Skeletal muscle cell (primary cell): ENCODE measurements around the gene RECK.
"Not testable (repeated sequence)": the region's sequence is repeated elsewhere in the genome, so short reads cannot be mapped to it uniquely, and the experiment has no call there.

Experiments used
- DNase-seq: peaks from one replicate; pipeline ENCODE4 v3.0.0-alpha.2; 2010; ENCODE audit warnings: low read depth
- H3K4me3 ChIP-seq: 2 replicates; pipeline ENCODE4 v1.5.1; 2011; ENCODE audit warnings: low read depth, mild to moderate bottlenecking, control low read depth, low read length, moderate library complexity

Gene RECK

GRCh38 chr9:36036780-36037548, at the start of gene RECK:
Gene RECK, plus strand, starts transcription at chr9:36036913. Its CDS starts 86 bp downstream, at chr9:36036999.
- DNase-seq = peak; percentile 60
- H3K4me3 ChIP-seq = peak within 1 kb of the TSS; percentile 59

- no peak for DNase-seq
These were observed 46.6 kb upstream of the RECK start for GRCh38 chr9:35990155-35990554.

GRCh38 chr9:35993136-35993535, 43.6 kb upstream of the RECK start:
- DNase-seq, H3K4me3 ChIP-seq: not testable (repeated sequence)

More at GRCh38 chr9:35990155-35990554, 46.6 kb upstream of the RECK start:
- no peak overlapping the region for H3K4me3 ChIP-seq

GRCh38 chr9:35993976-35994720, 42.6 kb upstream of the RECK start:
- peak; percentile 20 for DNase-seq

GRCh38 chr9:35994959-35995358, 41.8 kb upstream of the RECK start:
- H3K4me3 ChIP-seq = no peak overlapping the region
- no peak for DNase-seq

More at GRCh38 chr9:35993976-35994720, 42.6 kb upstream of the RECK start:
- H3K4me3 ChIP-seq = no peak overlapping the region

GRCh38 chr9:35996358-35996970, 40.2 kb upstream of the RECK start:
- peak; percentile 9 for DNase-seq
- H3K4me3 ChIP-seq = no peak overlapping the region

GRCh38 chr9:35997016-35997415, 39.7 kb upstream of the RECK start:
- DNase-seq, H3K4me3 ChIP-seq: not testable (repeated sequence)

GRCh38 chr9:35998333-35998732, 38.4 kb upstream of the RECK start:
- DNase-seq = no peak
- H3K4me3 ChIP-seq = no peak overlapping the region

GRCh38 chr9:36005891-36006290, 30.8 kb upstream of the RECK start:
- H3K4me3 ChIP-seq = no peak overlapping the region
- DNase-seq = no peak

GRCh38 chr9:36006549-36007315, 30.0 kb upstream of the RECK start:
- DNase-seq = no peak
- H3K4me3 ChIP-seq = no peak overlapping the region

- no peak for DNase-seq
- no peak overlapping the region for H3K4me3 ChIP-seq
These were observed 29.4 kb upstream of the RECK start for GRCh38 chr9:36007316-36007708.

GRCh38 chr9:36007852-36008251, 28.9 kb upstream of the RECK start:
- no peak for DNase-seq
- H3K4me3 ChIP-seq = no peak overlapping the region

GRCh38 chr9:36008774-36009300, 27.9 kb upstream of the RECK start:
- no peak overlapping the region for H3K4me3 ChIP-seq
- DNase-seq = no peak

- DNase-seq = no peak
- no peak overlapping the region for H3K4me3 ChIP-seq
These were observed 25.3 kb upstream of the RECK start for GRCh38 chr9:36011379-36011778.

- no peak overlapping the region for H3K4me3 ChIP-seq
- DNase-seq = no peak
These were observed 19.4 kb upstream of the RECK start for GRCh38 chr9:36017278-36017677.

- H3K4me3 ChIP-seq = no peak overlapping the region
- DNase-seq = no peak
These were observed 18.6 kb upstream of the RECK start for GRCh38 chr9:36018129-36018528.

GRCh38 chr9:36018891-36019720, 17.6 kb upstream of the RECK start:
- DNase-seq = no peak
- no peak overlapping the region for H3K4me3 ChIP-seq

- DNase-seq = no peak
- no peak overlapping the region for H3K4me3 ChIP-seq
These were observed 14.7 kb upstream of the RECK start for GRCh38 chr9:36021968-36022367.
